ENCODE results near the gene CHKB.

CHKB gene

GRCh38 chr22:50581031-50581949 lies 1.4 kb downstream of the CHKB start:
- Histone ChIP-seq H3K27me3 (ENCODE audit: control insufficient read depth, insufficient read depth, low read length, poor library complexity, severe bottlenecking) (no peaks in the 10 kb centered on the region), H3K4me1 (ENCODE audit: control insufficient read depth, insufficient read depth, low read length) (peaks cover 5% of the 10 kb centered on the region), H3K4me3 (ENCODE audit: insufficient read depth, low read depth, low read length) (peak overlapping the region; percentile 86), H3K9me3 (ENCODE audit: control insufficient read depth, low read length) (no peaks in the 10 kb centered on the region), H3K36me3 (ENCODE audit: control insufficient read depth, insufficient read depth, low read length) (peaks cover 5% of the 10 kb centered on the region), H3K27ac (ENCODE audit: insufficient read depth, low read depth, low read length, poor library complexity, severe bottlenecking) (no peak overlapping the region)
- 94% methylated on average over 22 of the region's 22 CpGs for WGBS, 2 experiments

DNA sequence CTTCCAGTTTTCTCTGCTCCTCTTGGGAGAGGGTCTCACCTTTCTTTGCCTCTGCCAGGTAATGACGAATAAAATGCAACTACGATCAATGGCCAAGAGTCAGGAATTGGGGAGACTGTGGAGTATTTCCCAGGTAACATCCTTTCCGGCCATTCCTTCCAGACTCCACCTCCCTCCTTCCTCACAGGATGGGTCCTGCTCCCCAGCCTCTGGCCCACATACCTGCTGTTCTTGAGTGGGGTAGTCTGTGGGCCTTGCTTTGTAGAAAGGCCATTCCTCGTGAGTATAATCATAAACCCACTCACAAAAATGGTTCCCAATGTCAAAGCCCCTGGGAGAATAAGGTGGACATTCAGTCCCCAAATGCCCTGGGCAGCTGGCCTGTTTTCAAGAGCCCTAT lies 2.9 kb downstream of the CHKB start:
- Histone ChIP-seq H3K27me3 (ENCODE audit: control insufficient read depth, insufficient read depth, low read length, poor library complexity, severe bottlenecking) (no peaks in the 10 kb centered on the region), H3K36me3 (ENCODE audit: control insufficient read depth, insufficient read depth, low read length) (peaks cover 5% of the 10 kb centered on the region), H3K4me3 (ENCODE audit: insufficient read depth, low read depth, low read length) (no peak overlapping the region), H3K9me3 (ENCODE audit: control insufficient read depth, low read length) (no peaks in the 10 kb centered on the region), H3K27ac (ENCODE audit: insufficient read depth, low read depth, low read length, poor library complexity, severe bottlenecking) (no peak overlapping the region), H3K4me1 (ENCODE audit: control insufficient read depth, insufficient read depth, low read length) (peaks cover 5% of the 10 kb centered on the region)
- 90 to 97% methylated on average over 4 of the region's 4 CpGs for WGBS, 2 experiments

- H3K9me3 ChIP-seq (ENCODE audit: control insufficient read depth, low read length): no peaks in the 10 kb centered on the region
- WGBS, 2 experiments: 93% methylated on average over 8 of the region's 8 CpGs
- peaks cover 5% of the 10 kb centered on the region for H3K36me3 ChIP-seq (ENCODE audit: control insufficient read depth, insufficient read depth, low read length)
- H3K4me1 ChIP-seq (ENCODE audit: control insufficient read depth, insufficient read depth, low read length): peaks cover 5% of the 10 kb centered on the region
- no peak overlapping the region for H3K4me3 ChIP-seq (ENCODE audit: insufficient read depth, low read depth, low read length)
- H3K27me3 ChIP-seq (ENCODE audit: control insufficient read depth, insufficient read depth, low read length, poor library complexity, severe bottlenecking): no peaks in the 10 kb centered on the region
- H3K27ac ChIP-seq (ENCODE audit: insufficient read depth, low read depth, low read length, poor library complexity, severe bottlenecking): no peak overlapping the region
Measured at GRCh38 chr22:50578776-50579310, 3.8 kb downstream of the CHKB start.

- no peak within 1 kb of the TSS for H3K27ac ChIP-seq (ENCODE audit: insufficient read depth, low read depth, low read length, poor library complexity, severe bottlenecking)
Measured at GRCh38 chr22:50577987-50578775, 4.5 kb downstream of the CHKB start, which contains the start of gene CPT1B. Gene CPT1B, minus strand, starts transcription at chr22:50578427. Its CDS starts 512 bp downstream, at chr22:50577915.

DNA sequence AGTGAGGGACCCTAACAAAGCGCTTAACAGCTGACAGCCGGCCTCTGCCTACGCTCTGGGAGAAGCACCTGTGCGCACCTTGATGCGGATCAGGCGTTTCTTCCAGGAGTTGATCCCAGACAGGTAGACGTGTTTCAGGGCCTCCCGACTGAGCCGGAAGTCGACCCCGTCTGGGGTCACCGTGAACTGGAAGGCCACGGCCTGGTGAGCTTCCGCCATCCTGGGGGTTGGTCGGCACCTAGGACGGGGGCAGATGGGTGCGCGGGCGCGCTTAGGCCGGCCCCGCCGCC lies 5.0 kb downstream of the CHKB start:
- Histone ChIP-seq H3K36me3 (ENCODE audit: control insufficient read depth, insufficient read depth, low read length) (peaks cover 9% of the 10 kb centered on the region), H3K9me3 (ENCODE audit: control insufficient read depth, low read length) (no peaks in the 10 kb centered on the region), H3K4me3 (ENCODE audit: insufficient read depth, low read depth, low read length) (no peak overlapping the region), H3K27me3 (ENCODE audit: control insufficient read depth, insufficient read depth, low read length, poor library complexity, severe bottlenecking) (no peaks in the 10 kb centered on the region), H3K4me1 (ENCODE audit: control insufficient read depth, insufficient read depth, low read length) (no peaks in the 10 kb centered on the region), H3K27ac (ENCODE audit: insufficient read depth, low read depth, low read length, poor library complexity, severe bottlenecking) (no peak overlapping the region)
- 96% methylated on average over 23 of the region's 23 CpGs for WGBS, 2 experiments

More at GRCh38 chr22:50577987-50578775, 4.5 kb downstream of the CHKB start, which contains the start of gene CPT1B:
- H3K36me3 ChIP-seq (ENCODE audit: control insufficient read depth, insufficient read depth, low read length): peaks cover 5% of the 10 kb centered on the region
- H3K9me3 ChIP-seq (ENCODE audit: control insufficient read depth, low read length): no peaks in the 10 kb centered on the region
- whole genome bisulfite sequencing, 2 experiments: 94 to 95% methylated on average over 63 of the region's 63 CpGs
- H3K27me3 ChIP-seq (ENCODE audit: control insufficient read depth, insufficient read depth, low read length, poor library complexity, severe bottlenecking): no peaks in the 10 kb centered on the region
- no peak within 1 kb of the TSS for H3K4me3 ChIP-seq (ENCODE audit: insufficient read depth, low read depth, low read length)
- no peaks in the 10 kb centered on the region for H3K4me1 ChIP-seq (ENCODE audit: control insufficient read depth, insufficient read depth, low read length)

DNA sequence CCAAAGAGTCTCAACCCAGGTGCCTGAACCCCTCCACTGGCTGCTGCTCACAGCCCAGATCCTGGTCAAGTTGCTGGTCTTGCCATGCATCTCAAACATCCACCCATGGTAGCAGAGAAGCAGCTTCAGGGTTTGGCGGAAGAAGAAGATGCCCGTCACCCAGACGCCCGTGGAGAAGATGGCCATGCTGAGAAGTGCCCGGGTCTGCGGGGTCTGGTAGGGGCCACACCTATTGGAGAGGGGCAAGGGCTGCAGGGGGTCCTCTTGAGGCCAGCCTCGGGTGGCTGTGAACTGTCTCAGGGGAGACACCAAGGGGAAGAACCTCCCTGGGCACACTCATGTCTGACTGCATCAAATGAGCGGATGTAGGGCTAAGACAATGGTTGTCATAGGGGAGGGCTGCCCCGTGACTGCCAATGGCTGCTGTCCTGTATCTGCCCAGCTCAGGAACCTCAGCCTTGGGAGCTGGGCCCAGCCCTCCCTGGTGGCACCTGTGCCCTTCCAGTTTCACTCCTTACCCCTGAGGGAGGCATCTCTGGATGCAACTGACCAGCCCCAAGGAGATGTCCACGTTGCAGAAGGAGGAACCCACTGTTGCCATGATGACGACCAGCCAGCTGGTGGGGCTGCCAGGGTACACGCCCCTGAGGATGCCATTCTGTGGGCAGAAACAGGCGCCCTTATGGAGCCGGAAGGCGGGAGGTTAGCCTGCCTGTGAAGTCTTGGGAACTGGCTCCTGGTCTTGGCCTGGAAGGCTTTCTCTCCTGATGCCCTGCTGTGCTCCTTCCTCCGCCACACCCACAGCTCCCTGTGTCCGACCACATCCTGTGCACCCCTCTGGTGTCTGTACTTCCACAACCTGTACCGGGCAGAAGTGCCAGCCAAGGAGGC lies 5.6 kb downstream of the CHKB start:
- H3K4me3 ChIP-seq (ENCODE audit: insufficient read depth, low read depth, low read length): no peak overlapping the region
- no peaks in the 10 kb centered on the region for H3K4me1 ChIP-seq (ENCODE audit: control insufficient read depth, insufficient read depth, low read length)
- H3K27me3 ChIP-seq (ENCODE audit: control insufficient read depth, insufficient read depth, low read length, poor library complexity, severe bottlenecking): no peaks in the 10 kb centered on the region
- H3K27ac ChIP-seq (ENCODE audit: insufficient read depth, low read depth, low read length, poor library complexity, severe bottlenecking): no peak overlapping the region
- WGBS, 2 experiments: 94 to 95% methylated on average over 18 of the region's 18 CpGs
- H3K9me3 ChIP-seq (ENCODE audit: control insufficient read depth, low read length): no peaks in the 10 kb centered on the region
- H3K36me3 ChIP-seq (ENCODE audit: control insufficient read depth, insufficient read depth, low read length): peaks cover 12% of the 10 kb centered on the region

DNA sequence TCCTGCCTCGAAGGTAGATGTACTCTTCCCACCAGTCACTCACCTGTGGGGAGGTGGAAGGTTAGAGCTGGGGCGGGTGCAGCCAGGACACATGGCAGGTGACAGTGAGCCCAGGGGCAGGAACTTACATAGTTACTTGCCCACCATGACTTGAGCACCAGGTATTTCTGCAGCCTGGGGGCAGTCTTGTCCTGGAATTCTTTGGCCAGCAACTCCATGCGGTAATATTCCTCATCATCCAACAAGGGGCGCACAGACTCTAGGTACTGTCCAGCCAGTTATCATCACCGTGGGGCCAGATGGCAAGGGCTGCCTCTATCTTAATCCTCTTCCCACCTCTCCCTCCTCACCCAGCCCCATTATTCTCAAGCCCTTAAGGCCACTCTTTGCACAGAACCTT lies 6.6 kb downstream of the CHKB start:
- WGBS, 2 experiments: 87 to 94% methylated on average over 5 of the region's 5 CpGs
- Histone ChIP-seq H3K36me3 (ENCODE audit: control insufficient read depth, insufficient read depth, low read length) (peaks cover 21% of the 10 kb centered on the region), H3K9me3 (ENCODE audit: control insufficient read depth, low read length) (no peaks in the 10 kb centered on the region), H3K27ac (ENCODE audit: insufficient read depth, low read depth, low read length, poor library complexity, severe bottlenecking) (no peak overlapping the region), H3K4me1 (ENCODE audit: control insufficient read depth, insufficient read depth, low read length) (no peaks in the 10 kb centered on the region), H3K27me3 (ENCODE audit: control insufficient read depth, insufficient read depth, low read length, poor library complexity, severe bottlenecking) (no peaks in the 10 kb centered on the region), H3K4me3 (ENCODE audit: insufficient read depth, low read depth, low read length) (no peak overlapping the region)

DNA sequence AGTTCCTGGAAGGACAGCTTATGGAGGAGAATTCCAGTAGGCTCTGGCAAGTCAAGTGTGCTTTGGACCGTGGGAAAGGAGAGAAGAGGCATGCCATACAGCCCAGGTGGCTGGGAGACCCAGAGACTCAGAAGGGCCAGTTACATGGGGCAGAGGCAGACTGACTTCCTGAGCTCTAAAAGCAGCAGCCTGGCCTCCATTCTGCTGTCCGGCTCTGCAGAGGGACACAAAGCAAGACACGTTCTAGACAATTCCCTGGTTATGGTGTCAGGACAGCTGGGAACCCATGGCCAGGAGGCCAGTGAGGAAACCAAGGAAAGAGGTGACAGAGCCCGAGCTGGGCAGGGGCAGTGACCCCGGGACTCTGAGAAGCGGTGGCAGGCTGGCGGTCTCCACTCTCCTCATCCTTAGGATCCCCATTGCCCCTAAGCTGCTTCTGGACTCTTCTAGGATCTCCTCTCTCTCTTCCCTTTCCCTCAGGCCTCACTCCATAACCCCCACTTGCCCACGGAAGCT lies 7.2 kb downstream of the CHKB start:
- Histone ChIP-seq H3K27ac (ENCODE audit: insufficient read depth, low read depth, low read length, poor library complexity, severe bottlenecking) (no peak overlapping the region), H3K9me3 (ENCODE audit: control insufficient read depth, low read length) (no peaks in the 10 kb centered on the region), H3K4me3 (ENCODE audit: insufficient read depth, low read depth, low read length) (no peak overlapping the region), H3K27me3 (ENCODE audit: control insufficient read depth, insufficient read depth, low read length, poor library complexity, severe bottlenecking) (no peaks in the 10 kb centered on the region), H3K36me3 (ENCODE audit: control insufficient read depth, insufficient read depth, low read length) (peaks cover 26% of the 10 kb centered on the region), H3K4me1 (ENCODE audit: control insufficient read depth, insufficient read depth, low read length) (no peaks in the 10 kb centered on the region)
- WGBS, 2 experiments: 92 to 93% methylated on average over 8 of the region's 8 CpGs

- Histone ChIP-seq H3K27me3 (ENCODE audit: control insufficient read depth, insufficient read depth, low read length, poor library complexity, severe bottlenecking) (no peaks in the 10 kb centered on the region), H3K4me1 (ENCODE audit: control insufficient read depth, insufficient read depth, low read length) (no peaks in the 10 kb centered on the region), H3K27ac (ENCODE audit: insufficient read depth, low read depth, low read length, poor library complexity, severe bottlenecking) (no peak overlapping the region), H3K4me3 (ENCODE audit: insufficient read depth, low read depth, low read length) (no peak overlapping the region), H3K36me3 (ENCODE audit: control insufficient read depth, insufficient read depth, low read length) (peaks cover 34% of the 10 kb centered on the region), H3K9me3 (ENCODE audit: control insufficient read depth, low read length) (no peaks in the 10 kb centered on the region)
- 93 to 97% methylated on average over 11 of the region's 11 CpGs for WGBS, 2 experiments
Measured at GRCh38 chr22:50574383-50574755, 8.3 kb downstream of the CHKB start.

Data from ectodermal cell (in vitro differentiated cells).